A673 (cell line): ENCODE measurements around the gene ABCB6. TPM values are rescaled to one million over a fixed set of nuclear protein-coding genes. Genes with fewer than 3 reads are reported as not detected.

Experiments used
- BruUV-seq: library from RNA; stranded (reverse); fragments of 400-500 nt; replicated peaks from 2 replicates; lab custom pipeline; 2021; lab: Mats Ljungman, UMichigan
- CTCF ChIA-PET: fragments of 300-600 bp; sonication (Branson Sonifier 250); formaldehyde crosslinking; loops from one replicate; lab custom pipeline; 2022; ENCODE audit warnings: antibody characterized with exemption; lab: Charles Lee
- POLR2A ChIA-PET: fragments of 300-600 bp; sonication (Branson Sonifier 250); formaldehyde crosslinking; loops from one replicate; lab custom pipeline; 2022; ENCODE audit warnings: antibody characterized with exemption; ENCODE audit not compliant: low non-redundant PET; lab: Charles Lee
- DNase-seq: peaks from one replicate; pipeline ENCODE4 v3.0.0-alpha.2; 2015; ENCODE audit warnings: low spot score
- H3K27ac ChIP-seq: fragments of 200-600 bp; sonication (generic); 2 replicates; pipeline ENCODE4 v1.5.1; 2016; ENCODE audit warnings: mixed run types, low read depth, mild to moderate bottlenecking, mixed read lengths, antibody characterized with exemption, low read length; ENCODE audit not compliant: poor library complexity, severe bottlenecking
- H3K27me3 ChIP-seq: fragments of 200-600 bp; sonication (generic); replicated peaks from 2 replicates; pipeline ENCODE4 v1.6.1; 2017; ENCODE audit warnings: mixed run types, low read depth, mild to moderate bottlenecking, mixed read lengths, antibody characterized with exemption, low read length; ENCODE audit not compliant: insufficient read depth, poor library complexity
- H3K36me3 ChIP-seq: fragments of 200-600 bp; sonication (generic); 2 replicates; pipeline ENCODE4 v1.6.1; 2016; ENCODE audit warnings: mixed run types, mild to moderate bottlenecking, mixed read lengths, antibody characterized with exemption, low read length; ENCODE audit not compliant: insufficient read depth, poor library complexity, severe bottlenecking
- H3K4me1 ChIP-seq: fragments of 200-600 bp; sonication (generic); 2 replicates; pipeline ENCODE4 v1.6.1; 2017; ENCODE audit warnings: mixed run types, mild to moderate bottlenecking, mixed read lengths, antibody characterized with exemption, low read length; ENCODE audit not compliant: insufficient read depth, poor library complexity, severe bottlenecking
- H3K4me3 ChIP-seq: fragments of 200-600 bp; sonication (generic); 2 replicates; pipeline ENCODE4 v1.5.1; 2016; ENCODE audit warnings: low read depth, mixed run types, mild to moderate bottlenecking, mixed read lengths, low read length; ENCODE audit not compliant: poor library complexity, severe bottlenecking
- H3K9me3 ChIP-seq: fragments of 200-600 bp; sonication (generic); 2 replicates; pipeline ENCODE4 v1.6.1; 2016; ENCODE audit warnings: mixed run types, low read depth, mild to moderate bottlenecking, mixed read lengths, antibody characterized with exemption, low read length; ENCODE audit not compliant: poor library complexity, severe bottlenecking
- CTCF ChIP-seq: fragments of 300-800, 200-600 bp; sonication (generic); conservative IDR thresholded peaks from 2 replicates; pipeline ENCODE4 v1.5.1; 2017; ENCODE audit warnings: low read depth, mild to moderate bottlenecking, antibody characterized with exemption, low read length, moderate library complexity, mixed read lengths
- EZH2 ChIP-seq: fragments of 200-600 bp; sonication (generic); IDR thresholded peaks from 2 replicates; pipeline ENCODE4 v1.6.1; 2017; ENCODE audit warnings: borderline replicate concordance, low read depth, mild to moderate bottlenecking, mixed read lengths, antibody characterized with exemption, low read length; ENCODE audit not compliant: poor library complexity, severe bottlenecking
- intact Hi-C: fragments of 100-400 bp; cut with micrococcal nuclease; formaldehyde crosslinking; loops from one replicate; pipeline ENCODE4 v1.10.0; 2022; ENCODE audit not compliant: unreplicated experiment
- total RNA-seq: library from RNA; stranded (reverse); gene quantifications from 2 replicates; pipeline ENCODE4 v1.2.3, GENCODE V29; 2021

ABCB6 gene
- total RNA-seq, 1 experiment from 2014 or later, result 101 TPM

- H3K4me3 ChIP-seq, result peak overlapping the region; percentile 66
- H3K27ac ChIP-seq, result peak overlapping the region; percentile 91
- DNase-seq, result no peak
- H3K27me3 ChIP-seq, result no peaks in the 10 kb centered on the region
- BruUV-seq, result no TSS peak
- peaks cover 23% of the 10 kb centered on the region for H3K4me1 ChIP-seq
- H3K9me3 ChIP-seq, result no peaks in the 10 kb centered on the region
- POLR2A ChIA-PET, result no interaction called here
- H3K36me3 ChIP-seq, result peaks cover 63% of the 10 kb centered on the region
- CTCF ChIA-PET, result no interaction called here
- intact Hi-C loops, result loop anchor here (5.0 kb wide), 1 partner anchor 39 kb away; the partner anchor contains the start of genes CNPPD1 and RETREG2
- TF ChIP-seq CTCF, result no peak
- TF ChIP-seq EZH2, result no peak
Observed at GRCh38 chr2:219215871-219216534, 2.8 kb downstream of the ABCB6 start.

- Histone ChIP-seq H3K4me1 (peaks cover 23% of the 10 kb centered on the region), H3K4me3 (no peak overlapping the region), H3K36me3 (peaks cover 63% of the 10 kb centered on the region), H3K27me3 (no peaks in the 10 kb centered on the region), H3K9me3 (no peaks in the 10 kb centered on the region), H3K27ac (no peak overlapping the region)
- ChIA-PET CTCF (no interaction called here), POLR2A (no interaction called here)
- no TSS peak for BruUV-seq
- intact Hi-C loops, result loop anchor here (5.0 kb wide), 1 partner anchor 37 kb away; the partner anchor contains the start of genes CNPPD1 and RETREG2
- DNase-seq, result no peak
- TF ChIP-seq CTCF (no peak), EZH2 (no peak)
Observed at GRCh38 chr2:219214786-219215185, 4.0 kb downstream of the ABCB6 start.

DNA sequence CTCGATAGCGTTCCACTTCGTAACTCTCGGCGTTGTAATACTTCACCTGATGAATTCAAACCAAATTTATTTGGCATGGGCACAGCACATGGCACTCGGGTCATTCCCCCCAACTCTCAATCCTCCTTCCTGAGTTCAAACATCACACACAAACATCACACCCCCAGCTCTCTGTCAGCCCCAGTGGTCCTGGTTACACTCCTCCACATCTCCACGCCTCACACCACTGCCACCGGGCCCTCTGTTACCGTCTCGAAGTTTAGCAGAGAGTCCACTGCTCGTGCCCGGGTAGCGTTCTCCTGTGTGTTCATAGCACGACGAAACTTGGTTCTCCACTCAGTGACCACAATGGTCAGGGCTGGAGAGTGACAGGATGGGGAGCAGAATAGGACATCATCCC is 4.6 kb downstream of the ABCB6 start:
- POLR2A ChIA-PET, result no interaction called here
- peaks cover 18% of the 10 kb centered on the region for H3K4me1 ChIP-seq
- no peaks in the 10 kb centered on the region for H3K9me3 ChIP-seq
- no peak for TF ChIP-seq CTCF
- TF ChIP-seq EZH2, result no peak
- DNase-seq, result no peak
- H3K27me3 ChIP-seq, result no peaks in the 10 kb centered on the region
- no peak overlapping the region for H3K27ac ChIP-seq
- no peak overlapping the region for H3K4me3 ChIP-seq
- H3K36me3 ChIP-seq, result peaks cover 65% of the 10 kb centered on the region
- BruUV-seq, result no TSS peak
- intact Hi-C loops, result no loop called here
- CTCF ChIA-PET, result no interaction called here
